AG08395 (cell line): ENCODE results near the gene XRN1.
"Not testable (repeated sequence)": the region's sequence is repeated elsewhere in the genome, so short reads cannot be mapped to it uniquely, and the experiment has no call there.

ENCODE experiments used
- DNase-seq: peaks from one replicate; pipeline ENCODE4 v3.0.0; 2012; ENCODE audit warnings: mixed read lengths, low spot score

XRN1 gene

GRCh38 chr3:142324275-142324953 is 123.4 kb downstream of the XRN1 start:
- not testable (repeated sequence) for DNase-seq

- no peak for DNase-seq
Measured at GRCh38 chr3:142319912-142320311, 127.9 kb downstream of the XRN1 start.

- DNase-seq = peak; percentile 33
Measured at GRCh38 chr3:142319094-142319493, 128.7 kb downstream of the XRN1 start.

- peak; percentile 5 for DNase-seq
Measured at GRCh38 chr3:142318331-142318730, 129.5 kb downstream of the XRN1 start.

- not testable (repeated sequence) for DNase-seq
Measured at GRCh38 chr3:142315978-142316388, 131.9 kb downstream of the XRN1 start.

- DNase-seq = peak; percentile 60
Measured at GRCh38 chr3:142315083-142315482, 132.8 kb downstream of the XRN1 start.

- no peak for DNase-seq
Measured at GRCh38 chr3:142310439-142310838, 137.4 kb downstream of the XRN1 start.

- not testable (repeated sequence) for DNase-seq
Measured at GRCh38 chr3:142302847-142303246, 145.0 kb downstream of the XRN1 start.

GRCh38 chr3:142298626-142299025 is 149.2 kb downstream of the XRN1 start:
- no peak for DNase-seq

- no peak for DNase-seq
Measured at GRCh38 chr3:142296507-142296906, 151.3 kb downstream of the XRN1 start.

- DNase-seq = no peak
Measured at GRCh38 chr3:142287866-142288638, 159.8 kb downstream of the XRN1 start.

GRCh38 chr3:142285083-142285517 is 162.7 kb downstream of the XRN1 start:
- DNase-seq = no peak

- DNase-seq = no peak
Measured at GRCh38 chr3:142282503-142282902, 165.3 kb downstream of the XRN1 start.

- no peak for DNase-seq
Measured at GRCh38 chr3:142281474-142281873, 166.4 kb downstream of the XRN1 start.

- peak; percentile 79 for DNase-seq
Measured at GRCh38 chr3:142279965-142280590, 167.8 kb downstream of the XRN1 start.

- no peak for DNase-seq
Measured at GRCh38 chr3:142278451-142278850, 169.4 kb downstream of the XRN1 start.

GRCh38 chr3:142276781-142277180 is 171.1 kb downstream of the XRN1 start:
- DNase-seq = no peak

GRCh38 chr3:142275856-142276255 is 172.0 kb downstream of the XRN1 start:
- peak; percentile 56 for DNase-seq

GRCh38 chr3:142274908-142275307 is 172.9 kb downstream of the XRN1 start:
- DNase-seq = no peak

- no peak for DNase-seq
Measured at GRCh38 chr3:142273501-142273900, 174.3 kb downstream of the XRN1 start.

- no peak for DNase-seq
Measured at GRCh38 chr3:142272200-142272891, 175.5 kb downstream of the XRN1 start.

GRCh38 chr3:142270407-142270806 is 177.4 kb downstream of the XRN1 start:
- no peak for DNase-seq
